ENCODE measurements around the gene TTC12. TPM values are rescaled to one million over a fixed set of nuclear protein-coding genes. Genes with fewer than 3 reads are reported as not detected.

The TTC12 gene
- total and polyA plus RNA-seq, 2 of the 4 experiments (the other 2 are of a cell fraction) = 10.0 to 14.7 TPM

DNA sequence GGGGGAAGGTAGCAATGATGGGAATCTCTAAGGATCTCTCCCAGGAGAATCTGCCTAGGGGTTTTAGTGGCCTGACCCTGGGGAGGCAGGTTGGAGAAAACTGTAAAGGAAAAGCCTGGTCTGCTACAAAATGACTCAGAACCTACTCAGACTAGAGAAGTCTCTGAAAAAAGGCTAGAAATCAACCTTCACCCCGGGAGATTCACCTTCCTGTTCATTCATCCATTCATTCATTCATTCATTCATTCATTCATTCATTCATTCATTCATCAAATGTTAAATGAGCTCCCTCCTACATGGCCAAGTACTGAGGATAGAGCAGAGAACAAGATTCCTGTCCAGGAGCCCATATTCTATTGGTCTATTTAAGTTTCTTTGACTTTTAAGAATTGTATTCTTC is 64.3 kb downstream of the TTC12 start:
- in situ Hi-C loops (cut with MboI; ENCODE audit: low sequenced_read_pairs) (no loop called here), intact Hi-C loops (cut with micrococcal nuclease) (no loop called here), dilution Hi-C loops (cut with HindIII; ENCODE audit: low sequenced_read_pairs, unreplicated experiment) (no loop called here)
- H3K4ac ChIP-seq (ENCODE audit: low read depth, low read length) = no peak overlapping the region
- no peak overlapping the region for H3K4me2 ChIP-seq (ENCODE audit: low read depth, low read length)
- no peak overlapping the region for H2AFZ ChIP-seq (replicated peaks; ENCODE audit: low read length, poor library complexity)
- POLR2A ChIA-PET (ENCODE audit: unreplicated experiment) = no interaction called here
- no peak overlapping the region for H2BK120ac ChIP-seq (ENCODE audit: low read depth, low read length)
- WGBS, 2 experiments (ENCODE audit: extremely low coverage in 2 of 2, insufficient read length in 1 of 2) = no CpG with 5 or more reads among the region's 1 CpG
- no peak overlapping the region for H3K4me3 ChIP-seq (ENCODE audit: insufficient read depth, low read depth, low read length)
- no peak overlapping the region for H2AK5ac ChIP-seq (ENCODE audit: low read depth, low read length)
- no peak overlapping the region for H4K5ac ChIP-seq (ENCODE audit: low read depth, low read length)
- H3K23ac ChIP-seq (ENCODE audit: low read depth, low read length) = no peak overlapping the region
- no peak for DNase-seq
- no peak overlapping the region for H4K91ac ChIP-seq (ENCODE audit: insufficient read depth, low read depth, low read length)
- no peak overlapping the region for H2BK15ac ChIP-seq (ENCODE audit: low read depth, low read length)
- no peak overlapping the region for H2AK9ac ChIP-seq (replicated peaks; ENCODE audit: low read depth, low read length, poor library complexity)
- no peaks in the 10 kb centered on the region for H4K20me1 ChIP-seq (ENCODE audit: insufficient read depth, low read length)
- H3K36me3 ChIP-seq (ENCODE audit: control insufficient read depth, insufficient read depth, low read length) = no peaks in the 10 kb centered on the region
- H3K4me1 ChIP-seq (ENCODE audit: control insufficient read depth, insufficient read depth, low read length) = no peaks in the 10 kb centered on the region
- H3K9ac ChIP-seq (ENCODE audit: low read depth, low read length) = no peak overlapping the region
- no peak overlapping the region for H3K27ac ChIP-seq (ENCODE audit: insufficient read depth, low read length)
- no peaks in the 10 kb centered on the region for H3K79me1 ChIP-seq (ENCODE audit: low read depth in 1 of 2, low read length in 2 of 2)
- no TSS peak for BruUV-seq (replicated peaks)
- H4K8ac ChIP-seq (ENCODE audit: low read depth in 2 of 2, low read length in 2 of 2) = no peak overlapping the region
- TF ChIP-seq, protein P1, sequence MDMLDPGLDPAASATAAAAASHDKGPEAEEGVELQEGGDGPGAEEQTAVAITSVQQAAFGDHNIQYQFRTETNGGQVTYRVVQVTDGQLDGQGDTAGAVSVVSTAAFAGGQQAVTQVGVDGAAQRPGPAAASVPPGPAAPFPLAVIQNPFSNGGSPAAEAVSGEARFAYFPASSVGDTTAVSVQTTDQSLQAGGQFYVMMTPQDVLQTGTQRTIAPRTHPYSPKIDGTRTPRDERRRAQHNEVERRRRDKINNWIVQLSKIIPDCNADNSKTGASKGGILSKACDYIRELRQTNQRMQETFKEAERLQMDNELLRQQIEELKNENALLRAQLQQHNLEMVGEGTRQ (IDR thresholded peaks at IDR 0.05; ENCODE audit: low read depth, low read length) = no peak
- TF ChIP-seq, protein P2, sequence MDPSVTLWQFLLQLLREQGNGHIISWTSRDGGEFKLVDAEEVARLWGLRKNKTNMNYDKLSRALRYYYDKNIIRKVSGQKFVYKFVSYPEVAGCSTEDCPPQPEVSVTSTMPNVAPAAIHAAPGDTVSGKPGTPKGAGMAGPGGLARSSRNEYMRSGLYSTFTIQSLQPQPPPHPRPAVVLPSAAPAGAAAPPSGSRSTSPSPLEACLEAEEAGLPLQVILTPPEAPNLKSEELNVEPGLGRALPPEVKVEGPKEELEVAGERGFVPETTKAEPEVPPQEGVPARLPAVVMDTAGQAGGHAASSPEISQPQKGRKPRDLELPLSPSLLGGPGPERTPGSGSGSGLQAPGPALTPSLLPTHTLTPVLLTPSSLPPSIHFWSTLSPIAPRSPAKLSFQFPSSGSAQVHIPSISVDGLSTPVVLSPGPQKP (IDR thresholded peaks at IDR 0.05; ENCODE audit: borderline replicate concordance, low read depth, low read length) = no peak
- TF ChIP-seq MAZ (IDR thresholded peaks at IDR 0.05; ENCODE audit: borderline replicate concordance, low read depth, low read length) (no peak), CHD1 (IDR thresholded peaks at IDR 0.05; ENCODE audit: low read depth, low read length) (no peak), SMC3 (IDR thresholded peaks at IDR 0.05; ENCODE audit: low read depth, low read length) (no peak)
- no peak overlapping the region for H3K56ac ChIP-seq (ENCODE audit: extremely low read depth, insufficient read depth, low read length)
- CTCF ChIA-PET = no interaction called here
- no peaks in the 10 kb centered on the region for H3K9me3 ChIP-seq (ENCODE audit: control insufficient read depth, insufficient read depth, low read length)
- no peak overlapping the region for H2BK5ac ChIP-seq (ENCODE audit: low read depth, low read length, poor library complexity, severe bottlenecking)
- no peak overlapping the region for H3K18ac ChIP-seq (ENCODE audit: low read depth, low read length)
- H3K9me1 ChIP-seq (ENCODE audit: insufficient read depth, low read length) = no peaks in the 10 kb centered on the region
- ATAC-seq (ENCODE audit: low read depth) = no peak
- H3K14ac ChIP-seq (replicated peaks; ENCODE audit: low read depth, low read length) = no peak overlapping the region
- H3K27me3 ChIP-seq (ENCODE audit: control insufficient read depth, insufficient read depth, low read length) = peaks cover 9% of the 10 kb centered on the region
- no peak overlapping the region for H2BK20ac ChIP-seq (ENCODE audit: low read depth, low read length)

Data from IMR-90 (cell line).